Spleen (tissue), 11 donors: ENCODE data around the gene IER5. TPM values are rescaled to one million over a fixed set of nuclear protein-coding genes. Genes with fewer than 3 reads are reported as not detected.
A peak's percentile ranks its signal among the peaks of the same experiment; 100 is the strongest.

Experiments
- DNase-seq: peaks from one replicate; pipeline ENCODE4 v3.0.0-alpha.2; 2020
- H3K27ac ChIP-seq, 8 donors: fragments of 200-600 bp; sonication (generic) in 7 of 8; 1 replicate in 4 of 8; 2 replicates in 4 of 8; pipeline versions ENCODE4 v1.5.0 to v1.8.0; 2016 to 2021; ENCODE audit warnings: inconsistent platforms in 4 of 8, mild to moderate bottlenecking in 4 of 8, moderate library complexity in 1 of 8
- H3K27me3 ChIP-seq, 7 donors: fragments of 200-600 bp; sonication (generic) in 6 of 7; replicated peaks in 1 of 7; 1 replicate in 4 of 7; 2 replicates in 3 of 7; pipeline versions ENCODE4 v1.5.0 to v1.8.0; 2016 to 2021; ENCODE audit warnings: inconsistent platforms in 3 of 7, mild to moderate bottlenecking in 1 of 7
- H3K36me3 ChIP-seq, 6 donors: fragments of 200-600 bp; sonication (generic) in 5 of 6; 1 replicate in 4 of 6; 2 replicates in 2 of 6; pipeline versions ENCODE4 v1.5.0 to v1.8.0; 2016 to 2021; ENCODE audit warnings: inconsistent platforms in 2 of 6
- H3K4me1 ChIP-seq, 6 donors: fragments of 200-600 bp; sonication (generic) in 5 of 6; 1 replicate in 3 of 6; 2 replicates in 3 of 6; pipeline versions ENCODE4 v1.5.0 to v1.8.0; 2016 to 2021; ENCODE audit warnings: inconsistent platforms in 3 of 6
- H3K4me3 ChIP-seq, 8 donors: fragments of 200-600 bp; sonication (generic) in 7 of 8; 1 replicate in 4 of 8; 2 replicates in 4 of 8; pipeline versions ENCODE4 v1.5.0 to v1.8.0; 2016 to 2021; ENCODE audit warnings: inconsistent platforms in 4 of 8, mild to moderate bottlenecking in 4 of 8, moderate library complexity in 2 of 8
- H3K9me3 ChIP-seq, 8 donors: fragments of 200-600 bp; sonication (generic) in 7 of 8; 1 replicate in 4 of 8; 2 replicates in 4 of 8; pipeline versions ENCODE4 v1.5.0 to v1.8.0; 2016 to 2021; ENCODE audit warnings: inconsistent platforms in 4 of 8
- CTCF ChIP-seq, 11 experiments: fragments of 200-600 bp in 7 of 11; fragments of 450-650 bp in 4 of 11; sonication (generic) in 4 of 11; IDR thresholded peaks in 8 of 11; conservative IDR thresholded peaks in 3 of 11; 1 replicate in 7 of 11; 2 replicates in 4 of 11; pipeline versions ENCODE4 v1.4.0 to v1.8.0; 2016 to 2021; ENCODE audit warnings: antibody characterized with exemption in 11 of 11, inconsistent platforms in 4 of 11, mild to moderate bottlenecking in 1 of 11
- POLR2A ChIP-seq, 3 donors: fragments of 450-650 bp; IDR thresholded peaks; one replicate each; pipeline ENCODE4 v1.5.1; 2017; ENCODE audit warnings: antibody characterized with exemption in 3 of 3, mild to moderate bottlenecking in 1 of 3
- POLR2AphosphoS5 ChIP-seq, 3 donors: sonication (generic); formaldehyde crosslinking; IDR thresholded peaks; one replicate each; pipeline ENCODE4 v1.5.1; 2017; ENCODE audit warnings: antibody characterized with exemption in 3 of 3
- WGBS, 5 donors: extraction: QIAGEN DNeasy Blood & Tissue Kit in 3 of 5; methylation state at CpG; one replicate each; pipeline versions ENCODE4 v1.1.5 to v1.1.7; 2013 to 2018; 5-methylcytosine and 5-hydroxymethylcytosine counted together
- intact Hi-C: fragments of 100-400 bp; cut with DNase I; formaldehyde crosslinking; loops from one replicate; pipeline ENCODE4 v1.15.0; 2023; ENCODE audit warnings: low total_unique reads
- polyA plus RNA-seq, 3 donors: library from polyadenylated mRNA; stranded (reverse); fragments of 200-250 nt; gene quantifications; one replicate each; pipeline ENCODE4 v1.2.1, GENCODE V29; 2013
- total RNA-seq, 7 donors: library from RNA; depleted of rRNA in 3 of 7; stranded (reverse); fragments of >200 nt in 3 of 7; fragmentation: NEBNext Ultra II Directional in 4 of 7; extraction: Animal tissue kit (Norgen Biotek cat#: 25700) in 4 of 7; gene quantifications; one replicate each; pipeline versions ENCODE4 v1.1.0 to v1.2.1, GENCODE V29; 2016 to 2021
- donor health status: healthy with polysubstance abuse.
- donor health status: DM: no; HTN: no; CAD: no; lungs with moderate emphysema.
- donor health status: DM: no; HTN: no; CAD: no.
- donor health status: Bipolar disorder and iron deficiency.
- donor health status: healthy.
- donor health status: DM: no; HTN: no; CAD: no.
- donor health status: DM: yes; HTN: yes; CAD: no.

The IER5 gene
- total and polyA plus RNA-seq, 10 donors = 21.3 to 62.3 (median 36.7) TPM

- H3K9me3 ChIP-seq = no peaks in the 10 kb centered on the region
- 70 to 89% (median 78%) methylated on average over 3 of the region's 3 CpGs for WGBS, 5 donors
- DNase-seq = no peak
- H3K4me1 ChIP-seq = peaks cover 20 to 70% (median 49%) of the 10 kb centered on the region in 6 donors
- TF ChIP-seq CTCF (IDR thresholded peaks at IDR 0.05 in 8 of 11, conservative IDR thresholded peaks at IDR 0.05 in 3 of 11) (no peak), POLR2A (IDR thresholded peaks at IDR 0.05) (no peak), POLR2AphosphoS5 (IDR thresholded peaks at IDR 0.05) (no peak)
- intact Hi-C loops = loop anchor here (5.0 kb wide), 1 partner anchor 104 kb away; no protein-coding TSS in a partner anchor
- H3K27me3 ChIP-seq = no peaks in the 10 kb centered on the region
- no peak overlapping the region for H3K4me3 ChIP-seq
- H3K36me3 ChIP-seq = no peaks in the 10 kb centered on the region
- H3K27ac ChIP-seq = peak overlapping the region in 2 of 8 donors; percentile 40 to 49
These were observed 52.4 kb downstream of the IER5 start for GRCh38 chr1:181140891-181141290.

GRCh38 chr1:181141431-181141910, 53.0 kb downstream of the IER5 start:
- Histone ChIP-seq H3K4me3 (no peak overlapping the region), H3K9me3 (no peaks in the 10 kb centered on the region), H3K36me3 (no peaks in the 10 kb centered on the region), H3K4me1 (peaks cover 16 to 64% (median 44%) of the 10 kb centered on the region in 6 donors), H3K27me3 (no peaks in the 10 kb centered on the region), H3K27ac (peak overlapping the region in 3 of 8 donors; percentile 34 to 49 (median 40))
- 26 to 48% (median 35%) methylated on average over 5 of the region's 5 CpGs for WGBS, 5 donors
- DNase-seq = peak; percentile 82
- intact Hi-C loops = loop anchor here (5.0 kb wide), 1 partner anchor 104 kb away; no protein-coding TSS in a partner anchor
- peak; percentile 40 to 48 (median 40) for TF ChIP-seq POLR2AphosphoS5 (IDR thresholded peaks at IDR 0.05)
- no peak for TF ChIP-seq POLR2A (IDR thresholded peaks at IDR 0.05)

Other genes with a start within 250 kb of the IER5 start
- 1 to 10 TPM; 2.4 to 7.4 (median 4.8) TPM for gene KIAA1614, start 175.8 kb upstream of the IER5 start, total RNA-seq
- 1 to 10 TPM in 1 of 3 donors, under 1 TPM in 2; 0.50 to 2.4 (median 0.85) TPM for gene KIAA1614, start 175.8 kb upstream of the IER5 start, polyA plus RNA-seq
- 10 to 100 TPM; 18.3 to 41.4 (median 22.1) TPM for gene STX6, start 65.8 kb upstream of the IER5 start, total RNA-seq
- 10 to 100 TPM in 1 of 3 donors, 1 to 10 TPM in 2; 6.8 to 10.2 (median 8.0) TPM for gene STX6, start 65.8 kb upstream of the IER5 start, polyA plus RNA-seq
- gene MR1, start 54.7 kb upstream of the IER5 start, total RNA-seq = 10 to 100 TPM; 21.9 to 35.6 (median 25.8) TPM
- gene MR1, start 54.7 kb upstream of the IER5 start, polyA plus RNA-seq = 1 to 10 TPM; 4.9 to 6.3 (median 6.0) TPM